Loucy (cell line): ENCODE measurements around the gene BTD.

Experiments used
- H2AFZ ChIP-seq: fragments of 200-600 bp; sonication (generic); 2 replicates; pipeline ENCODE4 v1.6.0; 2016; ENCODE audit warnings: antibody characterized with exemption, mild to moderate bottlenecking, low read length, moderate library complexity
- H3F3A ChIP-seq: fragments of 200-600 bp; 2 replicates; pipeline ENCODE4 v1.6.0; 2016; ENCODE audit warnings: antibody characterized with exemption, low read depth, mild to moderate bottlenecking
- H3K27me3 ChIP-seq: fragments of 200-600 bp; sonication (generic); 2 replicates; pipeline ENCODE4 v1.6.1; 2014; ENCODE audit warnings: low read length, mild to moderate bottlenecking; ENCODE audit not compliant: insufficient read depth, poor library complexity, severe bottlenecking
- H3K36me3 ChIP-seq: fragments of 200-600 bp; sonication (generic); 2 replicates; pipeline ENCODE4 v1.6.1; 2016; ENCODE audit warnings: low read length; ENCODE audit not compliant: insufficient read depth
- H3K4me1 ChIP-seq: fragments of 200-600 bp; sonication (generic); 2 replicates; pipeline ENCODE4 v1.5.1; 2014; ENCODE audit warnings: low read length, mild to moderate bottlenecking; ENCODE audit not compliant: insufficient read depth, poor library complexity, severe bottlenecking
- H3K4me2 ChIP-seq: fragments of 200-600 bp; sonication (generic); 2 replicates; pipeline ENCODE4 v1.6.0; 2014; ENCODE audit warnings: antibody characterized with exemption, low read length, low read depth, mild to moderate bottlenecking; ENCODE audit not compliant: poor library complexity, severe bottlenecking
- H3K4me3 ChIP-seq: fragments of 200-600 bp; sonication (generic); 2 replicates; pipeline ENCODE4 v1.5.1; 2014; ENCODE audit warnings: low read length, mild to moderate bottlenecking, mixed read lengths; ENCODE audit not compliant: poor library complexity, severe bottlenecking
- H3K79me2 ChIP-seq: fragments of 200-600 bp; sonication (generic); 2 replicates; pipeline ENCODE4 v1.6.1; 2014; ENCODE audit warnings: low read length; ENCODE audit not compliant: insufficient read depth
- H3K9ac ChIP-seq: fragments of 200-600 bp; sonication (generic); 2 replicates; pipeline ENCODE4 v1.6.0; 2014; ENCODE audit warnings: mild to moderate bottlenecking, low read depth, low read length, moderate library complexity; ENCODE audit not compliant: poor library complexity, severe bottlenecking
- H3K9me2 ChIP-seq: fragments of 200-600 bp; sonication (generic); replicated peaks from 2 replicates; pipeline ENCODE4 v1.6.1; 2016; ENCODE audit warnings: low read depth, low read length, mixed read lengths
- H3K9me3 ChIP-seq: fragments of 200-600 bp; sonication (generic); 2 replicates; pipeline ENCODE4 v1.6.1; 2014; ENCODE audit warnings: mild to moderate bottlenecking, antibody characterized with exemption, low read length, low read depth; ENCODE audit not compliant: insufficient read depth
- H4K20me1 ChIP-seq: fragments of 200-600 bp; sonication (generic); 2 replicates; pipeline ENCODE4 v1.6.0; 2014; ENCODE audit warnings: antibody characterized with exemption, low read length, mild to moderate bottlenecking; ENCODE audit not compliant: insufficient read depth, poor library complexity, severe bottlenecking
- EZH2phosphoT487 ChIP-seq: fragments of 200-600 bp; IDR thresholded peaks from 2 replicates; pipeline ENCODE4 v1.6.1; 2018; ENCODE audit warnings: antibody characterized with exemption, mild to moderate bottlenecking, moderate library complexity, borderline replicate concordance
- TF ChIP-seq, protein P1 (sequence below): fragments of 200-600 bp; sonication (generic); conservative IDR thresholded peaks from 2 replicates; pipeline ENCODE4 v1.5.1; 2014; ENCODE audit warnings: mild to moderate bottlenecking, antibody characterized with exemption, low read length

Gene BTD

DNA sequence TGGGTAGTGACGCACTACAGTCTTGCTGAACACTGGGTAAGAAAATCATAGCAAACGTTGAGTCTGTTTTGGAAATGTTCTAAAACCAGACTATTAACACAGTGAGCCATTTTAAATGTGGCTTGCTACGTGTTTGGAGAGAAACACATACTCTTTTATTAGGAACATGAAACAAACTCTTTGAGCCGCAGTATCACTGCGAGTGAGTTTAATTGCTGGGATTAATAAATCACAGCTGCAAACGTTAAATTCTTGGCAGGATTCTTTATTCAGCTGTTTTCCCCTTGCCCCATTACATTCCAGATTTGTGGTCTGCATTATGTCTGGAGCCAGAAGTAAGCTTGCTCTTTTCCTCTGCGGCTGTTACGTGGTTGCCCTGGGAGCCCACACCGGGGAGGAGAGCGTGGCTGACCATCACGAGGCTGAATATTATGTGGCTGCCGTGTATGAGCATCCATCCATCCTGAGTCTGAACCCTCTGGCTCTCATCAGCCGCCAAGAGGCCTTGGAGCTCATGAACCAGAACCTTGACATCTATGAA, 33.6 kb downstream of the BTD start:
- Histone ChIP-seq H3F3A (no peaks in the 10 kb centered on the region), H3K4me1 (peaks cover 12% of the 10 kb centered on the region), H3K36me3 (no peaks in the 10 kb centered on the region), H2AFZ (no peak overlapping the region), H3K9me3 (no peaks in the 10 kb centered on the region), H3K9ac (no peak overlapping the region), H4K20me1 (no peaks in the 10 kb centered on the region), H3K27me3 (no peaks in the 10 kb centered on the region), H3K9me2 (no peaks in the 10 kb centered on the region), H3K4me3 (no peak overlapping the region), H3K79me2 (no peaks in the 10 kb centered on the region), H3K4me2 (no peak overlapping the region)
- no peak for TF ChIP-seq EZH2phosphoT487
- TF ChIP-seq, protein P1, sequence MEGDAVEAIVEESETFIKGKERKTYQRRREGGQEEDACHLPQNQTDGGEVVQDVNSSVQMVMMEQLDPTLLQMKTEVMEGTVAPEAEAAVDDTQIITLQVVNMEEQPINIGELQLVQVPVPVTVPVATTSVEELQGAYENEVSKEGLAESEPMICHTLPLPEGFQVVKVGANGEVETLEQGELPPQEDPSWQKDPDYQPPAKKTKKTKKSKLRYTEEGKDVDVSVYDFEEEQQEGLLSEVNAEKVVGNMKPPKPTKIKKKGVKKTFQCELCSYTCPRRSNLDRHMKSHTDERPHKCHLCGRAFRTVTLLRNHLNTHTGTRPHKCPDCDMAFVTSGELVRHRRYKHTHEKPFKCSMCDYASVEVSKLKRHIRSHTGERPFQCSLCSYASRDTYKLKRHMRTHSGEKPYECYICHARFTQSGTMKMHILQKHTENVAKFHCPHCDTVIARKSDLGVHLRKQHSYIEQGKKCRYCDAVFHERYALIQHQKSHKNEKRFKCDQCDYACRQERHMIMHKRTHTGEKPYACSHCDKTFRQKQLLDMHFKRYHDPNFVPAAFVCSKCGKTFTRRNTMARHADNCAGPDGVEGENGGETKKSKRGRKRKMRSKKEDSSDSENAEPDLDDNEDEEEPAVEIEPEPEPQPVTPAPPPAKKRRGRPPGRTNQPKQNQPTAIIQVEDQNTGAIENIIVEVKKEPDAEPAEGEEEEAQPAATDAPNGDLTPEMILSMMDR, result no peak

DNA sequence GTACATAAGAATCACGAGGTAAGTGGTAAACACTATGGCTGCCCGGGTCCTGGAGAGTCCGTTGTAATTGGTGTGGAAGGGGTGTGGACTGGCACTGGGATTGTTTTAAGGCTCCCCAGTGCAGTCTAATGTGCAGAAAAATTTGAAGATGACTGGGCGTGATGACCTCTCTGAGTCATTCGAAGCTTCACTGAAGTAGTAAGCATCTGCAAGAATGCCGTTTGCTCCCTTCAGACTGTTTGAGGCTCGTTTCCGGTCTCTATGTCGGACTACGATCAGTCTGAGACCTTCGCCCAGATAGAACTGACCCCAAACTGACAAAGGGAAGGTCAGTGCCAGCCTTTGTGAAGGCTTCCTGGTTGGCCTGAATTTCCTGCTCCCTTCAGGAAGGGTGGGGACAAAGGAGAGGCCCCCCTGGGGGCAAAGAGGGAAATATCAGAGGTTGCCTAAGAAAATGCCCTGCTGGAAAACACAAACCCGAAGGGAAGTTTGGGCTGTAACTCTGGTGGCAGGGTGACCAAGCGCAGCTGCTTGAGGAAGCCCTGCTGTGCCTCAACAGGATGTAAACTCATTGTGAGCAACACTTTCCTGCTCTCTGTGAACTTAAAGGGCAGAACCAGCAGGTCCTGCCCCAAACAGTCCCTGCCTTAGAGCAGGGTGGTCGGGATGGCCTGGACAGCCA, 34.6 kb downstream of the BTD start:
- Histone ChIP-seq H3K9me2 (no peaks in the 10 kb centered on the region), H3K4me3 (no peak overlapping the region), H3K9ac (no peak overlapping the region), H3K79me2 (no peaks in the 10 kb centered on the region), H3K9me3 (no peaks in the 10 kb centered on the region), H2AFZ (no peak overlapping the region), H3K36me3 (no peaks in the 10 kb centered on the region), H3F3A (no peaks in the 10 kb centered on the region), H4K20me1 (no peaks in the 10 kb centered on the region), H3K27me3 (no peaks in the 10 kb centered on the region), H3K4me2 (no peak overlapping the region), H3K4me1 (peaks cover 7% of the 10 kb centered on the region)
- TF ChIP-seq, protein P1, result no peak
- TF ChIP-seq EZH2phosphoT487, result no peak

DNA sequence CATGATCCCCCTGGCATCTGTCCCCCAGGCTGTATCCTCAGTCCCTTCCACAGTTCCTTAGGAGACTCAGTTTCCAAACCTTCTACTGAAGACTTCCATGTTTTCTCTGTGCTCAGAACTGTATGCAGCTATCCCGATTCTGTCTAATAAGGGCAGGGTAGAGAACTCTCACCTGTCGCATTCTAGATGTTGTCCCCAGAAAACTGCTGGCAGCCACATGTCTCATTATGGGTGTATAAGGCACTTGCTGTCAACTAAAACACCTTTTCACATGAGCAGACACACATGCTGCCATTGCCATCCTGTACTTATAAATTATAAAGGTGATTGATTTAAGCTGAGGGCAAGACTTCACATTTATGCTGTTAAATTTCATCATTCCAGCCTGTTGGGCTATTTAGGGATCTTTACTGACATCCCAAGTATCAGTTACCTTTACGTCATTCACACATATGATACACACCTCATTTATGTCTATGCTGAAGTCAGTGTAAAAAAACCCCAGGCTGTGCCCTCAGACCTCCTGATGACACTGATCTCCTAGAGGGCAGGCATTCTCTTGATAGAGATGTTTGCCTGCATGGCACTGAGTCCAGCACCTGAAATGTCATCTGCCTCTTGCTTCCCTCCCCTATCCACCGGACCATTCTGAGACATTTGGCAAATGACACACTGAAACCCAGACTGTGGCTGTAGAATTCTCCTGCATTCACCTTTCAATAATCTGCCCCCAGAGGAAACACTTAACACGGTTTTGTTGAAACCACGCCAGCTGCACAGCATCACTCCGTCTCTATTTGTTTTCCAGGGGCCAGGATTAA, 35.8 kb downstream of the BTD start:
- Histone ChIP-seq H3K9ac (no peak overlapping the region), H3F3A (no peaks in the 10 kb centered on the region)

More for the DNA sequence above, 35.8 kb downstream of the BTD start:
- Histone ChIP-seq H4K20me1 (no peaks in the 10 kb centered on the region), H3K4me3 (no peak overlapping the region), H3K9me2 (no peaks in the 10 kb centered on the region), H3K27me3 (no peaks in the 10 kb centered on the region), H3K4me2 (no peak overlapping the region), H3K79me2 (no peaks in the 10 kb centered on the region), H3K4me1 (peaks cover 7% of the 10 kb centered on the region), H2AFZ (no peak overlapping the region), H3K36me3 (no peaks in the 10 kb centered on the region), H3K9me3 (no peaks in the 10 kb centered on the region)
- no peak for TF ChIP-seq EZH2phosphoT487
